Measurements from ENCODE around the gene PEX13.

PEX13 gene

GRCh38 chr2:61065714-61066709 is 48.5 kb downstream of the PEX13 start, which contains the start of gene SANBR:
SANBR (plus strand) TSS chr2:61065871; CDS start chr2:61070351, 4,480 bp downstream.
- peak; percentile 78 for DNase-seq (ENCODE audit: low spot score)

- DNase-seq (ENCODE audit: low spot score) = no peak
Measured at GRCh38 chr2:61074100-61074499, 56.6 kb downstream of the PEX13 start.

- DNase-seq (ENCODE audit: low spot score) = no peak
Measured at GRCh38 chr2:61085883-61086282, 68.4 kb downstream of the PEX13 start.

- DNase-seq (ENCODE audit: low spot score) = no peak
Measured at GRCh38 chr2:61089797-61090196, 72.3 kb downstream of the PEX13 start.

GRCh38 chr2:61090386-61090921 is 72.9 kb downstream of the PEX13 start:
- no peak for DNase-seq (ENCODE audit: low spot score)

- DNase-seq (ENCODE audit: low spot score) = no peak
Measured at GRCh38 chr2:61091485-61091884, 74.0 kb downstream of the PEX13 start.

GRCh38 chr2:61096438-61096837 is 78.9 kb downstream of the PEX13 start:
- DNase-seq (ENCODE audit: low spot score) = no peak

- no peak for DNase-seq (ENCODE audit: low spot score)
Measured at GRCh38 chr2:61100801-61101200, 83.3 kb downstream of the PEX13 start.

Measured in CD4-positive, alpha-beta T cell treated with Interleukin-6 at 100 ng/mL for 8 hours (primary cell).